ENCODE data around the gene INHBB. TPM values are rescaled to one million over a fixed set of nuclear protein-coding genes. Genes with fewer than 3 reads are reported as not detected.

The INHBB gene
- total RNA-seq: 1 to 10 TPM in 3 of 4 donors, under 1 TPM in 1; 0.99 to 1.8 (median 1.2) TPM
- polyA plus RNA-seq: 1 to 10 TPM in 1 of 3 donors, under 1 TPM in 1, not detected in 1; 0.60 to 1.4 TPM

DNA sequence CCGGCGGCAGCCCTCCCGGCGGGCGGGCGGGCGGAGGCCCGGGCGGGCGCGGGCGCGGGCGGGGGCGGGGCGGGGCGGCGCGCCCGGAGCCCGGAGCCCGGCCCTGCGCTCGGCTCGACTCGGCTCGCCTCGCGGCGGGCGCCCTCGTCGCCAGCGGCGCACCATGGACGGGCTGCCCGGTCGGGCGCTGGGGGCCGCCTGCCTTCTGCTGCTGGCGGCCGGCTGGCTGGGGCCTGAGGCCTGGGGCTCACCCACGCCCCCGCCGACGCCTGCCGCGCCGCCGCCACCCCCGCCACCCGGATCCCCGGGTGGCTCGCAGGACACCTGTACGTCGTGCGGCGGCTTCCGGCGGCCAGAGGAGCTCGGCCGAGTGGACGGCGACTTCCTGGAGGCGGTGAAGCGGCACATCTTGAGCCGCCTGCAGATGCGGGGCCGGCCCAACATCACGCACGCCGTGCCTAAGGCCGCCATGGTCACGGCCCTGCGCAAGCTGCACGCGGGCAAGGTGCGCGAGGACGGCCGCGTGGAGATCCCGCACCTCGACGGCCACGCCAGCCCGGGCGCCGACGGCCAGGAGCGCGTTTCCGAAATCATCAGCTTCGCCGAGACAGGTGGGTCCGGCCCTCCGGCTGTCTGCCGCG, at the start of gene INHBB:
TSS of gene INHBB (plus strand) at position 111 of the 641 bp plus-strand sequence. CDS start at position 164, 53 bp downstream.
- H3K27me3 ChIP-seq: peaks cover 50 to 86% (median 78%) of the 10 kb centered on the region in 3 donors
- H3K4me3 ChIP-seq: peak within 1 kb of the TSS in 3 of 4 donors; percentile 45 to 55 (median 55)
- DNase-seq: no peak
- no peaks in the 10 kb centered on the region for H3K9me3 ChIP-seq
- TF ChIP-seq, protein P1, sequence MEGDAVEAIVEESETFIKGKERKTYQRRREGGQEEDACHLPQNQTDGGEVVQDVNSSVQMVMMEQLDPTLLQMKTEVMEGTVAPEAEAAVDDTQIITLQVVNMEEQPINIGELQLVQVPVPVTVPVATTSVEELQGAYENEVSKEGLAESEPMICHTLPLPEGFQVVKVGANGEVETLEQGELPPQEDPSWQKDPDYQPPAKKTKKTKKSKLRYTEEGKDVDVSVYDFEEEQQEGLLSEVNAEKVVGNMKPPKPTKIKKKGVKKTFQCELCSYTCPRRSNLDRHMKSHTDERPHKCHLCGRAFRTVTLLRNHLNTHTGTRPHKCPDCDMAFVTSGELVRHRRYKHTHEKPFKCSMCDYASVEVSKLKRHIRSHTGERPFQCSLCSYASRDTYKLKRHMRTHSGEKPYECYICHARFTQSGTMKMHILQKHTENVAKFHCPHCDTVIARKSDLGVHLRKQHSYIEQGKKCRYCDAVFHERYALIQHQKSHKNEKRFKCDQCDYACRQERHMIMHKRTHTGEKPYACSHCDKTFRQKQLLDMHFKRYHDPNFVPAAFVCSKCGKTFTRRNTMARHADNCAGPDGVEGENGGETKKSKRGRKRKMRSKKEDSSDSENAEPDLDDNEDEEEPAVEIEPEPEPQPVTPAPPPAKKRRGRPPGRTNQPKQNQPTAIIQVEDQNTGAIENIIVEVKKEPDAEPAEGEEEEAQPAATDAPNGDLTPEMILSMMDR (IDR thresholded peaks at IDR 0.05): no peak
- TF ChIP-seq POLR2A (IDR thresholded peaks at IDR 0.05) (no peak), POLR2AphosphoS5 (IDR thresholded peaks at IDR 0.05) (no peak), EP300 (IDR thresholded peaks at IDR 0.05) (no peak)
- WGBS, 2 donors: 2 to 3% methylated on average over 99 of the region's 99 CpGs
- H3K27ac ChIP-seq: peak within 1 kb of the TSS in 2 of 4 donors; percentile 17 to 51
- H3K36me3 ChIP-seq: no peaks in the 10 kb centered on the region
- peaks cover 0 to 46% (median 43%) of the 10 kb centered on the region in 4 donors for H3K4me1 ChIP-seq
- intact Hi-C loops (cut with DNase I): loop anchor here (10.0 kb wide), 1 partner anchor 729 kb away; no protein-coding TSS in a partner anchor

DNA sequence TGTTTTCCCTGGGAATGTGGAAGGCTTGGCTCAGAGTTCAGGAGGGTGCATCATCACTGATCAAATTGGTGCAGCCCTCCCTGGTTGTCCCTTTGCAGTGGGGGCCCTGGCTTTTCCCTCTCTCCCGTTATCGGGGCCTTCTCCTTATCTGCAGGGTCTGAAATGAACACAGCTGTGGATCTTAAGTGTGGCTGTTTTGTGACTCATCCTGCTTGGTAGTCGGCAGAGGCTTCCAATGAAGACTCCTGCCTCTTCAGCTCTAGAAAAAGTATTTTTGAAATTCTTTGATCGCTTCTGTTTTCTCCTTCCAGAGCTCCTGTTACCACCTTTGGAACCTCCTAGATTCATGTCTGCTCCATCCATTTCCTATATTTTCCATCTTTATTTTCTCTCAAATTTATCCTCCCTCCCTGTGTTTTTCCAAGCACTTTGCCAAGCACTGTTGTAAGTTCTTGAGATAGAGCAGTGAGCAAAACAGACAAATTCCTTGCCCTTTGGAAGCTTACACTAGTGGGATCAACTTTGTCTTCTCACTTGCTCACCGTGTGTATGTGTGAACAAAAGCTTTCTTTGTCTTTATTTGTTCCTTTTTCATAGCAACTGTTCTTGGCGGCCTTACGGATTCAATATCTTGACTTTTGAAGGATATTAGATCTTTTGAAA, 47.6 kb upstream of the INHBB start:
- no peaks in the 10 kb centered on the region for H3K9me3 ChIP-seq
- DNase-seq: no peak
- no peak for TF ChIP-seq POLR2AphosphoS5 (IDR thresholded peaks at IDR 0.05)
- no peak for TF ChIP-seq EP300 (IDR thresholded peaks at IDR 0.05)
- TF ChIP-seq POLR2A (IDR thresholded peaks at IDR 0.05): no peak
- TF ChIP-seq, protein P1 (IDR thresholded peaks at IDR 0.05): no peak
- no peaks in the 10 kb centered on the region for H3K27me3 ChIP-seq
- no peaks in the 10 kb centered on the region for H3K4me1 ChIP-seq
- 91 to 92% methylated on average over 7 of the region's 7 CpGs for WGBS, 2 donors
- intact Hi-C loops (cut with DNase I): no loop called here
- H3K27ac ChIP-seq: no peak overlapping the region
- H3K4me3 ChIP-seq: no peak overlapping the region
- H3K36me3 ChIP-seq: peaks cover 3 to 73% (median 7%) of the 10 kb centered on the region in 4 donors

DNA sequence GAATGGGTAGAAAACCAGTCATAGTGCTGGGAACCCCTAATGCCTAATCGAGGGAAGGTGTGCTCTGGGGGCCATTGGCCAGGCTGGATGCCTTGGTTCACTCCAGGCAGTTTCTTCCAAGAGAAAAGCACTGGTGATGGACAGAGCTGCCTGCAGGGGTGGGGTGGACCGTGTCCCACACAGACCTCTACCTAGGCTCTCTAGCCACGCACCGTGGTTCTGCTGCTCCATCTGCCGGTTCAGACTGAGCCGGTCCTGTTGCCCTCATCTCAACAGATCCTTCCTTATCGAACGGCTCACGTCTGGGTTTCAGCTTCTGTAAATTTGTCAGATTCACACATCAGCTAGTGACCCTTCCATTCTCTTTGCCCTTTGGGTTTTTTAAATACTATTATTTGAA, 46.9 kb upstream of the INHBB start:
- DNase-seq: no peak
- Histone ChIP-seq H3K27me3 (no peaks in the 10 kb centered on the region), H3K4me1 (no peaks in the 10 kb centered on the region), H3K4me3 (no peak overlapping the region), H3K36me3 (peaks cover under 1 to 66% (median 4%) of the 10 kb centered on the region in 4 donors), H3K27ac (no peak overlapping the region), H3K9me3 (no peaks in the 10 kb centered on the region)
- 96 to 98% methylated on average over 9 of the region's 9 CpGs for WGBS, 2 donors
- intact Hi-C loops (cut with DNase I): no loop called here
- no peak for TF ChIP-seq POLR2A (IDR thresholded peaks at IDR 0.05)
- TF ChIP-seq POLR2AphosphoS5 (IDR thresholded peaks at IDR 0.05): no peak
- TF ChIP-seq EP300 (IDR thresholded peaks at IDR 0.05): no peak
- TF ChIP-seq, protein P1 (IDR thresholded peaks at IDR 0.05): no peak

DNA sequence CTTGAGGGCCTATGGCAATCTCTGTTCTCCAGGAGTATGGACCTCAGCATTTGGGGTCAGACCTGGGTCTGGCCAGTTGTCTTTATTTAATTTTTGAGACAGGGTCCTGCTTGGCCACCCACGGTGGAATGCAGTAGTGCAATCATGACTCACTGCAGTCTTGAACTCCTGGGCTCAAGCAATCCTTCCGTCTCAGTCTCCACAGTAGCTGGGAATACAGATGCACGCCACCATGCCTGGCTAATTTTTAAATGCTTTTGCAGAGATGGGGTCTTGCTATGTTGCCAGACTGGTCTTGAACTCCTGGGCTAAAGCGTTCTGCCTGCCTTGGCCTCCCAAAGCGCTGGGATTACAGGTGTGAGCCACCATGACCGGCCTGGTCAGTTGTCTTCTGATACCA, 46.4 kb upstream of the INHBB start:
- WGBS, 2 donors: 95 to 96% methylated on average over 6 of the region's 6 CpGs
- intact Hi-C loops (cut with DNase I): no loop called here

More for the DNA sequence above, 46.4 kb upstream of the INHBB start:
- no peak for DNase-seq
- Histone ChIP-seq H3K27ac (no peak overlapping the region), H3K4me1 (no peaks in the 10 kb centered on the region), H3K27me3 (no peaks in the 10 kb centered on the region), H3K4me3 (no peak overlapping the region), H3K9me3 (no peaks in the 10 kb centered on the region), H3K36me3 (peaks cover 0 to 61% (median 4%) of the 10 kb centered on the region in 4 donors)
- TF ChIP-seq POLR2A (IDR thresholded peaks at IDR 0.05) (no peak), POLR2AphosphoS5 (IDR thresholded peaks at IDR 0.05) (no peak), EP300 (IDR thresholded peaks at IDR 0.05) (no peak)
- TF ChIP-seq, protein P1 (IDR thresholded peaks at IDR 0.05): no peak
